Glutamatergic neuron (in vitro differentiated cells): ENCODE data around the gene SMCO2. TPM values are rescaled to one million over a fixed set of nuclear protein-coding genes. Genes with fewer than 3 reads are reported as not detected.

ENCODE experiments used
- DNase-seq: peaks from one replicate; pipeline ENCODE4 v3.0.0; 2022
- H3K27ac Mint-ChIP-seq: one replicate; pipeline ENCODE4 v1.8.0; 2020; ENCODE audit warnings: mild to moderate bottlenecking, mixed read lengths, inconsistent platforms; ENCODE audit not compliant: unreplicated experiment
- H3K27me3 Mint-ChIP-seq: one replicate; pipeline ENCODE4 v1.8.0; 2020; ENCODE audit warnings: mild to moderate bottlenecking, moderate library complexity, mixed read lengths, inconsistent platforms; ENCODE audit not compliant: unreplicated experiment
- H3K36me3 Mint-ChIP-seq: one replicate; pipeline ENCODE4 v1.8.0; 2020; ENCODE audit warnings: mild to moderate bottlenecking, mixed read lengths, inconsistent platforms; ENCODE audit not compliant: unreplicated experiment
- H3K4me1 Mint-ChIP-seq: one replicate; pipeline ENCODE4 v1.8.0; 2020; ENCODE audit warnings: mild to moderate bottlenecking, low read depth, mixed read lengths, inconsistent platforms; ENCODE audit not compliant: unreplicated experiment
- H3K4me3 Mint-ChIP-seq: one replicate; pipeline ENCODE4 v1.8.0; 2020; ENCODE audit warnings: mild to moderate bottlenecking, mixed read lengths, inconsistent platforms; ENCODE audit not compliant: unreplicated experiment
- H3K9me3 Mint-ChIP-seq: one replicate; pipeline ENCODE4 v1.8.0; 2020; ENCODE audit warnings: mild to moderate bottlenecking, moderate library complexity, mixed read lengths, inconsistent platforms; ENCODE audit not compliant: unreplicated experiment
- total RNA-seq: library from RNA; stranded (reverse); fragmentation: NEBNext Ultra II Directional; extraction: Animal tissue kit (Norgen Biotek cat#: 25700); gene quantifications from one replicate; pipeline ENCODE4 v1.2.1, GENCODE V29; 2021; ENCODE audit not compliant: unreplicated experiment
- TF ChIP-seq, protein P1 (sequence below): fragments of 200-600 bp; sonication (generic); IDR thresholded peaks from one replicate; pipeline ENCODE4 v1.5.0; 2021; ENCODE audit not compliant: partially characterized antibody, unreplicated experiment

SMCO2 gene
- total RNA-seq, 1 donor from 2014 or later = not detected

GRCh38 chr12:27531896-27532295 lies 85.4 kb downstream of the SMCO2 start:
- Mint-ChIP-seq H3K4me1 (peaks cover 11% of the 10 kb centered on the region), H3K9me3 (peaks cover 8% of the 10 kb centered on the region), H3K36me3 (no peaks in the 10 kb centered on the region), H3K27ac (no peak overlapping the region), H3K27me3 (no peaks in the 10 kb centered on the region), H3K4me3 (no peak overlapping the region)
- TF ChIP-seq, protein P1, sequence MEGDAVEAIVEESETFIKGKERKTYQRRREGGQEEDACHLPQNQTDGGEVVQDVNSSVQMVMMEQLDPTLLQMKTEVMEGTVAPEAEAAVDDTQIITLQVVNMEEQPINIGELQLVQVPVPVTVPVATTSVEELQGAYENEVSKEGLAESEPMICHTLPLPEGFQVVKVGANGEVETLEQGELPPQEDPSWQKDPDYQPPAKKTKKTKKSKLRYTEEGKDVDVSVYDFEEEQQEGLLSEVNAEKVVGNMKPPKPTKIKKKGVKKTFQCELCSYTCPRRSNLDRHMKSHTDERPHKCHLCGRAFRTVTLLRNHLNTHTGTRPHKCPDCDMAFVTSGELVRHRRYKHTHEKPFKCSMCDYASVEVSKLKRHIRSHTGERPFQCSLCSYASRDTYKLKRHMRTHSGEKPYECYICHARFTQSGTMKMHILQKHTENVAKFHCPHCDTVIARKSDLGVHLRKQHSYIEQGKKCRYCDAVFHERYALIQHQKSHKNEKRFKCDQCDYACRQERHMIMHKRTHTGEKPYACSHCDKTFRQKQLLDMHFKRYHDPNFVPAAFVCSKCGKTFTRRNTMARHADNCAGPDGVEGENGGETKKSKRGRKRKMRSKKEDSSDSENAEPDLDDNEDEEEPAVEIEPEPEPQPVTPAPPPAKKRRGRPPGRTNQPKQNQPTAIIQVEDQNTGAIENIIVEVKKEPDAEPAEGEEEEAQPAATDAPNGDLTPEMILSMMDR = no peak
- no peak for DNase-seq

GRCh38 chr12:27534060-27534764 lies 87.7 kb downstream of the SMCO2 start:
- Mint-ChIP-seq H3K27ac (no peak overlapping the region), H3K9me3 (peaks cover 8% of the 10 kb centered on the region), H3K27me3 (no peaks in the 10 kb centered on the region), H3K36me3 (no peaks in the 10 kb centered on the region), H3K4me3 (no peak overlapping the region), H3K4me1 (peaks cover 11% of the 10 kb centered on the region)
- DNase-seq = no peak
- TF ChIP-seq, protein P1 = no peak

DNA sequence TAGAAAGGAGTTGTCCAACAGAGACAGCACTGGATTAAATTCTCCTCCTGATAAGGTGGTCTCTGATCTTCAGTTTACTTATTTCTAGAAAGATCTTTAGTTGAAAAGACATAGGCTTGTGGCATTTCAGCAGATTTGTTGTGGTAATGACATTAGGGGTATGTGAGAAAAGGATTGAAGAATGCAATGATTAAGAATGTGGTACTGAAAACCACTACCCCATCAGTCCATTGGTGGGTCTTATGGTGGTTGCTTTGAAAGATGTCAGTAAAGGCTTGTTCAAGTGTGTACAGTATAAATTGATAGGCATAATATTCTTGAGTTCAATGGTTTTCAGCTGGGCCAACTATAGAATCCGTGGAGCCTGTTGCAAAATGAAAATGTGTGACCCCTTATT lies 88.2 kb downstream of the SMCO2 start:
- Mint-ChIP-seq H3K4me3 (no peak overlapping the region), H3K27me3 (no peaks in the 10 kb centered on the region), H3K27ac (no peak overlapping the region), H3K36me3 (no peaks in the 10 kb centered on the region), H3K4me1 (peaks cover 11% of the 10 kb centered on the region), H3K9me3 (peaks cover 8% of the 10 kb centered on the region)
- TF ChIP-seq, protein P1 = no peak
- no peak for DNase-seq

DNA sequence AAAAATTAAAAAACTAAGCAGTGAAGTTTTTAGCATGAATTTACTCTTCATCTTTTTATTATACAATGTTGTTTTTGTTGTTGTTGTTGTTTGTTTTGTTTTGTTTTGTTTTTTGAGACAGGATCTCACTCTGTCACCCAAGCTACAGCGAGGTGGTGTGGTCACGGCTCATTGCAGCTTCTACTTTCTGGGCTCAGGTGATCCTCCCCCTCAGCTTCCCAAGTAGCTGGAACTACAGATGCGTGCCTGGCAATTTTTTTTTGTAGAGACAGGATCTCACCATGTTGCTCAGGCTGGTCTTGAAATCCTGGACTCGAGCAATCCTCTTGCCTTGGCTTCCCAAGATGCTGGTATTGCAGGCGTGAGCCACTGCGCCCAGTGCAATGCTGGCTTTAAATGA lies 88.8 kb downstream of the SMCO2 start:
- Mint-ChIP-seq H3K27ac (no peak overlapping the region), H3K4me1 (peaks cover 11% of the 10 kb centered on the region), H3K9me3 (peaks cover 8% of the 10 kb centered on the region), H3K36me3 (no peaks in the 10 kb centered on the region), H3K4me3 (no peak overlapping the region), H3K27me3 (no peaks in the 10 kb centered on the region)
- no peak for DNase-seq
- TF ChIP-seq, protein P1 = no peak

GRCh38 chr12:27537855-27538675 lies 91.5 kb downstream of the SMCO2 start:
- H3K9me3 Mint-ChIP-seq = peaks cover 8% of the 10 kb centered on the region
- no peak overlapping the region for H3K4me3 Mint-ChIP-seq
- no peak overlapping the region for H3K27ac Mint-ChIP-seq
- TF ChIP-seq, protein P1 = no peak
- peaks cover 15% of the 10 kb centered on the region for H3K4me1 Mint-ChIP-seq
- no peaks in the 10 kb centered on the region for H3K27me3 Mint-ChIP-seq
- DNase-seq = no peak
- H3K36me3 Mint-ChIP-seq = no peaks in the 10 kb centered on the region
